OCI-LY1 (cell line): ENCODE results near the gene NSRP1.

Source experiments
- CTCF ChIP-seq: fragments of 200-600 bp; sonication (generic), shearing (Covaris generic); IDR thresholded peaks from 2 replicates; pipeline ENCODE4 v1.5.1; 2017; ENCODE audit warnings: mild to moderate bottlenecking, antibody characterized with exemption, low read length, moderate library complexity, mixed read lengths
- EZH2 ChIP-seq: fragments of 200-600 bp; sonication (generic), shearing (Covaris generic); IDR thresholded peaks from 2 replicates; pipeline ENCODE4 v1.8.0; 2017; ENCODE audit warnings: borderline replicate concordance, mixed run types, mild to moderate bottlenecking, antibody characterized with exemption, low read length, moderate library complexity, mixed read lengths

DNA sequence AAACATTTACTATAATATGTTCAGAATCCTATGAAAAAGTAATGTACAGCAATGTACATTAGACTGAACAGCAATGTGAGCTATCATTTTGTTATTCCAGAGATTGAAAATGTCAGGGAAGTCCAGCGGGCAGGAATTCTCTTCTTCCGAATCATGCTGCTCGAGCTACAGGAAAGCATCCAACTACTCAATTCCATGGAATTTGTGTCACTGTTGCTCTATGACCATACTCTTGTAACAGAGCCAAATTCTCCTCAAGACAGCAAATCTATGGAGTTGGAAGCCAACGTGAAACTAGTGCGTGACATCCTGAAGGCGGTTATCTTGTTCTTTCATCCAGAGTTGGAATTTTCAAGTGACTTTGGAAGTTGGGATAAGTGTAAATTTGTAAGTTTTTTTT is 24.8 kb upstream of the NSRP1 start:
- TF ChIP-seq CTCF: no peak
- no peak for TF ChIP-seq EZH2
